H1 (cell line): ENCODE measurements around the gene RAP2A.

Source experiments
- ASH2L ChIP-seq: fragments of 200-600, 300-600 bp; sonication (generic); IDR thresholded peaks from one replicate; pipeline ENCODE4 v1.7.1; 2017; ENCODE audit warnings: low read length
- CTCF ChIP-seq, 3 experiments: IDR thresholded peaks; 1 replicate in 2 of 3; 2 replicates in 1 of 3; pipeline versions ENCODE4 v1.5.1 to v1.6.1; 2011; ENCODE audit warnings: low read length in 3 of 3, mild to moderate bottlenecking in 3 of 3, inconsistent platforms in 2 of 3, low read depth in 1 of 3, moderate library complexity in 1 of 3; ENCODE audit not compliant: insufficient read depth in 1 of 3; ENCODE audit errors: control extremely low read depth in 1 of 3
- NANOG ChIP-seq: IDR thresholded peaks from 2 replicates; pipeline ENCODE4 v1.6.1; 2011; ENCODE audit warnings: low read length, low read depth, mild to moderate bottlenecking, inconsistent platforms; ENCODE audit not compliant: insufficient read depth, poor library complexity, severe bottlenecking
- POLR2A ChIP-seq, 2 experiments: IDR thresholded peaks; 1 replicate in 1 of 2; 2 replicates in 1 of 2; pipeline ENCODE4 v1.6.1; 2011; ENCODE audit warnings: low read depth in 2 of 2, low read length in 2 of 2, mild to moderate bottlenecking in 2 of 2; ENCODE audit errors: control extremely low read depth in 1 of 2
- RAD21 ChIP-seq, 2 experiments: IDR thresholded peaks in 1 of 2; conservative IDR thresholded peaks in 1 of 2; 2 replicates each; pipeline ENCODE4 v1.6.1; 2011; ENCODE audit warnings: low read depth in 2 of 2, low read length in 2 of 2, improper control_type of control experiment in 1 of 2, inconsistent platforms in 1 of 2, mild to moderate bottlenecking in 1 of 2, moderate library complexity in 1 of 2
- RFX5 ChIP-seq: IDR thresholded peaks from 2 replicates; pipeline ENCODE4 v1.6.1; 2011; ENCODE audit warnings: low read depth, low read length, improper control_type of control experiment, borderline replicate concordance
- SP1 ChIP-seq: IDR thresholded peaks from 2 replicates; pipeline ENCODE4 v1.6.1; 2011; ENCODE audit warnings: low read depth, low read length
- SP2 ChIP-seq: IDR thresholded peaks from 2 replicates; pipeline ENCODE4 v1.6.1; 2012; ENCODE audit warnings: mild to moderate bottlenecking, low read length, inconsistent platforms
- TAF1 ChIP-seq: IDR thresholded peaks from 2 replicates; pipeline ENCODE4 v1.6.1; 2011; ENCODE audit warnings: mild to moderate bottlenecking, low read depth, low read length

- no peak for TF ChIP-seq RAD21 (IDR thresholded peaks at IDR 0.05 in 1 of 2, conservative IDR thresholded peaks at IDR 0.05 in 1 of 2; ENCODE audit: low read depth in 2 of 2, low read length in 2 of 2)
- TF ChIP-seq CTCF (IDR thresholded peaks at IDR 0.05; ENCODE audit: control extremely low read depth in 1 of 3, insufficient read depth in 1 of 3, low read depth in 1 of 3, low read length in 3 of 3): no peak
- no peak for TF ChIP-seq ASH2L
- no peak for TF ChIP-seq SP1
- no peak for TF ChIP-seq POLR2A (IDR thresholded peaks at IDR 0.05; ENCODE audit: control extremely low read depth in 1 of 2, low read depth in 2 of 2, low read length in 2 of 2)
- TF ChIP-seq TAF1: no peak
- TF ChIP-seq SP2: no peak
- no peak for TF ChIP-seq RFX5
- TF ChIP-seq NANOG: no peak
Measured at GRCh38 chr13:97394542-97394941, 39.4 kb upstream of the RAP2A start.
